ENCODE measurements around the gene NOD2.

Gene NOD2

GRCh38 chr16:50692999-50693781, at the start of gene NOD2:
Gene NOD2 (plus strand): TSS chr16:50693606. CDS start chr16:50699496, 5,890 bp downstream.
- H3K27ac ChIP-seq = no peak within 1 kb of the TSS
- TF ChIP-seq CTCF (IDR thresholded peaks at IDR 0.05; ENCODE audit: low read depth, low read length) = no peak
- no peaks in the 10 kb centered on the region for H3K9me3 ChIP-seq (ENCODE audit: severe bottlenecking)
- no peaks in the 10 kb centered on the region for H3K27me3 ChIP-seq (ENCODE audit: insufficient read depth, low read depth, severe bottlenecking)
- H3K36me3 ChIP-seq = no peaks in the 10 kb centered on the region
- peak within 1 kb of the TSS; percentile 45 for H3K4me3 ChIP-seq (ENCODE audit: low read depth, low read length)
- DNase-seq = no peak

- no peaks in the 10 kb centered on the region for H3K36me3 ChIP-seq
- peaks cover 2% of the 10 kb centered on the region for H3K9me3 ChIP-seq (ENCODE audit: severe bottlenecking)
- H3K27me3 ChIP-seq (ENCODE audit: insufficient read depth, low read depth, severe bottlenecking) = no peaks in the 10 kb centered on the region
- DNase-seq = no peak
- no peak overlapping the region for H3K4me3 ChIP-seq (ENCODE audit: low read depth, low read length)
- H3K27ac ChIP-seq = no peak overlapping the region
- TF ChIP-seq CTCF (IDR thresholded peaks at IDR 0.05; ENCODE audit: low read depth, low read length) = no peak
These were observed 49.2 kb upstream of the NOD2 start for GRCh38 chr16:50644245-50644644.

- Histone ChIP-seq H3K4me3 (ENCODE audit: low read depth, low read length) (no peak overlapping the region), H3K9me3 (ENCODE audit: severe bottlenecking) (peaks cover 2% of the 10 kb centered on the region), H3K27me3 (ENCODE audit: insufficient read depth, low read depth, severe bottlenecking) (no peaks in the 10 kb centered on the region), H3K27ac (no peak overlapping the region), H3K36me3 (no peaks in the 10 kb centered on the region)
- DNase-seq = peak; percentile 55
- peak; percentile 71 for TF ChIP-seq CTCF (IDR thresholded peaks at IDR 0.05; ENCODE audit: low read depth, low read length)
These were observed 48.7 kb upstream of the NOD2 start for GRCh38 chr16:50644729-50645128.

GRCh38 chr16:50645563-50646220, 47.7 kb upstream of the NOD2 start:
- no peak for TF ChIP-seq CTCF (IDR thresholded peaks at IDR 0.05; ENCODE audit: low read depth, low read length)
- H3K4me3 ChIP-seq (ENCODE audit: low read depth, low read length) = no peak overlapping the region
- no peak for DNase-seq
- peaks cover 2% of the 10 kb centered on the region for H3K9me3 ChIP-seq (ENCODE audit: severe bottlenecking)
- H3K36me3 ChIP-seq = no peaks in the 10 kb centered on the region
- no peak overlapping the region for H3K27ac ChIP-seq
- no peaks in the 10 kb centered on the region for H3K27me3 ChIP-seq (ENCODE audit: insufficient read depth, low read depth, severe bottlenecking)

GRCh38 chr16:50646345-50646744, 47.1 kb upstream of the NOD2 start:
- Histone ChIP-seq H3K27ac (no peak overlapping the region), H3K9me3 (ENCODE audit: severe bottlenecking) (peaks cover 2% of the 10 kb centered on the region), H3K36me3 (no peaks in the 10 kb centered on the region), H3K4me3 (ENCODE audit: low read depth, low read length) (no peak overlapping the region), H3K27me3 (ENCODE audit: insufficient read depth, low read depth, severe bottlenecking) (no peaks in the 10 kb centered on the region)
- DNase-seq = no peak
- TF ChIP-seq CTCF (IDR thresholded peaks at IDR 0.05; ENCODE audit: low read depth, low read length) = no peak

Data from WERI-Rb-1 (cell line).